Osteocyte (in vitro differentiated cells): ENCODE measurements around the gene USP33. TPM values are rescaled to one million over a fixed set of nuclear protein-coding genes. Genes with fewer than 3 reads are reported as not detected.
"Not testable (repeated sequence)": the region's sequence is repeated elsewhere in the genome, so short reads cannot be mapped to it uniquely, and the experiment has no call there.

ENCODE experiments used
- DNase-seq: peaks from one replicate; pipeline ENCODE4 v3.0.0; 2021; ENCODE audit warnings: mixed read lengths; ENCODE audit not compliant: unreplicated experiment; ENCODE audit errors: extremely low spot score
- H3K27ac Mint-ChIP-seq: one replicate; pipeline ENCODE4 v1.8.0; 2021; ENCODE audit warnings: mild to moderate bottlenecking, mixed read lengths; ENCODE audit not compliant: unreplicated experiment
- H3K27me3 Mint-ChIP-seq: one replicate; pipeline ENCODE4 v1.8.0; 2021; ENCODE audit warnings: mixed read lengths; ENCODE audit not compliant: unreplicated experiment
- H3K36me3 Mint-ChIP-seq: one replicate; pipeline ENCODE4 v1.8.0; 2021; ENCODE audit warnings: mixed read lengths; ENCODE audit not compliant: unreplicated experiment
- H3K4me1 Mint-ChIP-seq: one replicate; pipeline ENCODE4 v1.8.0; 2021; ENCODE audit warnings: mixed read lengths; ENCODE audit not compliant: unreplicated experiment
- H3K4me3 Mint-ChIP-seq: one replicate; pipeline ENCODE4 v1.8.0; 2021; ENCODE audit warnings: mild to moderate bottlenecking, moderate library complexity, mixed read lengths; ENCODE audit not compliant: unreplicated experiment
- H3K9me3 Mint-ChIP-seq: one replicate; pipeline ENCODE4 v1.8.0; 2021; ENCODE audit warnings: mixed read lengths; ENCODE audit not compliant: unreplicated experiment
- CTCF ChIP-seq: fragments of 200-600 bp; sonication (generic); IDR thresholded peaks from 2 replicates; pipeline ENCODE4 v1.5.0; 2021; ENCODE audit warnings: antibody characterized with exemption, mild to moderate bottlenecking, moderate library complexity
- total RNA-seq: library from RNA; stranded (reverse); gene quantifications from 2 replicates; pipeline ENCODE4 v1.2.1, GENCODE V29; 2021

The USP33 gene
- total RNA-seq, 1 donor from 2014 or later: 74.7 TPM

DNA sequence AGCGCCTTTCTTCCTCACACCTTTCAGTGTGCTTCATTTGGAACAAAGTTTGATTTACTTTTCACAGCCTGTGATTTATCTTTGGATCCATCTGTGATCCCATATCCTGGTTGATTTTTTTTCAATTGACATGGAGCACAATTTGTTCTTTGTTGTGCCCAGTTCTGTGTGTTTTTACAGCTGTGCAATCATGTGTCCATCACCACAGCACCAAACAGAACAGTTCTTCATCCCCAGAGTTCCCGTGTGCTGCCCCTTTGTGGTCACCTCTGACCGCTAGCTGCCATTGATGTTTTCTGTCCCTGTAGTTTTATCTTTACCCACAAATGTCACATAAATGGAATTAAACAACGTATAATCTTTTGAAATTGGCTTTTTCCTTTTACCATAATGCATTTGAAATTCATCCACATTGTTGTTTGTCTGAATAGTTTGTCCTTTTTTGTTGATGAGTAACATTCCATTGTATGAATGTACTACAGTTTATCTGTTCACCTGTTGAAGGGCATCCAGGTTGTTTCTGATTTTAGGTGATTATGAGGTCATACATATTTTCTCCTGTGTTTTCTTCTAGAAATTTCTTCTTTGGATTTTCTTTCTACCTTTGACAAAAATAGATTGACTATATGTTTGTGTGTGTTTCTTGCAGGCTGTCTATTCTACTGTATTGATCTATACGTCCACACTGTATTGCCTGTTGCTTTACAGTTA lies 37.2 kb upstream of the USP33 start:
- Mint-ChIP-seq H3K9me3 (no peaks in the 10 kb centered on the region), H3K36me3 (peaks cover 22% of the 10 kb centered on the region), H3K4me3 (no peak overlapping the region), H3K27me3 (no peaks in the 10 kb centered on the region), H3K4me1 (peaks cover 12% of the 10 kb centered on the region), H3K27ac (peak overlapping the region; percentile 35)
- TF ChIP-seq CTCF: no peak
- no peak for DNase-seq

- no peaks in the 10 kb centered on the region for H3K9me3 Mint-ChIP-seq
- peak; percentile 68 for DNase-seq
- no peak overlapping the region for H3K4me3 Mint-ChIP-seq
Measured at GRCh38 chr1:77794550-77794949, 34.9 kb upstream of the USP33 start.

DNA sequence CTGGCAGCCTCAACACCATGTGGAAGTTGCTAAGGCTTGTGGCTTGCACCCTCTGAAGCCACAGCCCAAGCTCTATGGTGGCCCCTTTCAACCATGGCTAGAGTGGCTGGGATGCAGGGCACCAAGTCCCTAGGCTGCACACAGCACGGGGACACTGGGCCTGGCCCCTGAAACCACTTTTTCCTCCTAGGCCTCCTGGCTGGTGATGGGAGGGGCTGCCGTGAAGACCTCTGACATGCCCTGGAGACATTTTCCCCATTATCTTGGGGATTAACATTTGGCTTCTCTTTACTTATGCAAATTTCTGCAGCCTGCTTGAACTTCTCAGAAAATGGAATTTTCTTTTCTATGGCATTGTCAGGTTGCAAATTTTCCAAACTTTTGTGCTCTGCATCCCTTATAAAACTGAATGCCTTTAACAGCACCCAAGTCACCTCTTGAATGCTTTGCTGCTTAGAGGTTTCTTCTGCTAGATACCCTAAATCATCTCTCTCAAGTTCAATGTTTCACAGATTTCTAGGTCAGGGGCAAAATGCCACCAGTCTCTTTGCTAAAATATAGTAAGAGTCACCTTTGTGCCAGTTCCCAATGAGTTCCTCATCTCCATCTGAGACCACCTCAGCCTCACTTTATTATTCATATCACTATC lies 26.6 kb upstream of the USP33 start:
- H3K4me1 Mint-ChIP-seq, H3K27ac Mint-ChIP-seq, H3K4me3 Mint-ChIP-seq, H3K27me3 Mint-ChIP-seq, DNase-seq: not testable (repeated sequence)
- Mint-ChIP-seq H3K36me3 (peaks cover 49% of the 10 kb centered on the region), H3K9me3 (peaks cover 12% of the 10 kb centered on the region)

More at GRCh38 chr1:77794550-77794949, 34.9 kb upstream of the USP33 start:
- peaks cover 20% of the 10 kb centered on the region for H3K36me3 Mint-ChIP-seq
- no peak for TF ChIP-seq CTCF
- peaks cover 9% of the 10 kb centered on the region for H3K4me1 Mint-ChIP-seq
- H3K27me3 Mint-ChIP-seq: no peaks in the 10 kb centered on the region
- H3K27ac Mint-ChIP-seq: no peak overlapping the region

GRCh38 chr1:77783141-77783540 lies 23.5 kb upstream of the USP33 start:
- Mint-ChIP-seq H3K4me3 (no peak overlapping the region), H3K9me3 (peaks cover 7% of the 10 kb centered on the region), H3K4me1 (peaks cover 26% of the 10 kb centered on the region), H3K27ac (no peak overlapping the region), H3K36me3 (peaks cover 37% of the 10 kb centered on the region), H3K27me3 (no peaks in the 10 kb centered on the region)
- DNase-seq: no peak
- no peak for TF ChIP-seq CTCF

DNA sequence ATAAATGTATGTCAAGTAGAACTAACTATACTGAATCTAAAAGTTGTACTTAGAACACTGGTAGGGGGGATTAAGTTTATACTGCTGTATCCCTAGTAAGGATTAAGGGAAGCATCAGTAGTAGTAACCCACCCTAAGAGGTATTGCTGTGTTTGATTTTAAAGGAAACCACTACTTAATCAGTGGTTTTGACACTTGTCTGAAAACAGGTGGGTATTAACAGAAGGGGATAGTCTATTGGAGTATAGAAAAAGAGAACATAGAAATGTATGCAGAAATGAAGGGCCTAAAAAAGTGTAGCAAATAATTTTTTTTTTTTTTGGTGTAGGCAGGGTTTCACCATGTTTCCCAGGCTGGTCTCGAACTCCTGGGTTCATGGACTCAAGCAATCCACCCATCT lies 22.0 kb upstream of the USP33 start:
- TF ChIP-seq CTCF: no peak
- no peak for DNase-seq
- no peak overlapping the region for H3K4me3 Mint-ChIP-seq
- peaks cover 27% of the 10 kb centered on the region for H3K36me3 Mint-ChIP-seq
- peaks cover 26% of the 10 kb centered on the region for H3K4me1 Mint-ChIP-seq
- peaks cover 3% of the 10 kb centered on the region for H3K9me3 Mint-ChIP-seq
- H3K27ac Mint-ChIP-seq: no peak overlapping the region
- H3K27me3 Mint-ChIP-seq: no peaks in the 10 kb centered on the region
